NCI-H2081 (cell line): ENCODE data around the gene NKD1.
A peak's percentile ranks its signal among the peaks of the same experiment; 100 is the strongest.

ENCODE experiments used
- DNase-seq, 2 experiments: peaks; one replicate each; lab custom pipeline; 2025; lab: John Stamatoyannopoulos, UW

Gene NKD1

GRCh38 chr16:50645563-50646220 is 97.5 kb downstream of the NKD1 start:
- DNase-seq, result no peak

GRCh38 chr16:50646345-50646744 is 98.1 kb downstream of the NKD1 start:
- no peak for DNase-seq

- no peak for DNase-seq
These were observed 103.7 kb downstream of the NKD1 start for GRCh38 chr16:50651835-50652438.

GRCh38 chr16:50652836-50653425 is 104.7 kb downstream of the NKD1 start:
- DNase-seq, result no peak

- DNase-seq, result no peak
These were observed 105.7 kb downstream of the NKD1 start for GRCh38 chr16:50653633-50654519.

- no peak for DNase-seq
These were observed 107.4 kb downstream of the NKD1 start for GRCh38 chr16:50655558-50656055.

- no peak for DNase-seq
These were observed 109.0 kb downstream of the NKD1 start for GRCh38 chr16:50657241-50657640.

- DNase-seq, result no peak
These were observed 111.6 kb downstream of the NKD1 start for GRCh38 chr16:50659806-50660205.

GRCh38 chr16:50662306-50662940 is 114.2 kb downstream of the NKD1 start:
- DNase-seq, result no peak

- no peak for DNase-seq
These were observed 116.1 kb downstream of the NKD1 start for GRCh38 chr16:50664270-50664669.

- peak; percentile 37 to 44 for DNase-seq
These were observed 117.1 kb downstream of the NKD1 start for GRCh38 chr16:50665128-50665878.

GRCh38 chr16:50666658-50667496 is 118.7 kb downstream of the NKD1 start:
- no peak for DNase-seq

GRCh38 chr16:50667497-50668367 is 119.5 kb downstream of the NKD1 start:
- DNase-seq, result no peak

- DNase-seq, result no peak
These were observed 120.3 kb downstream of the NKD1 start for GRCh38 chr16:50668368-50669008.

GRCh38 chr16:50669741-50670140 is 121.5 kb downstream of the NKD1 start:
- no peak for DNase-seq

GRCh38 chr16:50670476-50670875 is 122.3 kb downstream of the NKD1 start:
- DNase-seq, result no peak

GRCh38 chr16:50671644-50672260 is 123.6 kb downstream of the NKD1 start:
- DNase-seq, result peak in 1 of 2 experiments; percentile 0
